Right ventricle myocardium superior (tissue), 1 donor: Measurements from ENCODE around the gene DNAH1. TPM values are rescaled to one million over a fixed set of nuclear protein-coding genes. Genes with fewer than 3 reads are reported as not detected.

Experiments
- ATAC-seq: fragments of 200-7000 bp; cut with Tn5 transposase; one replicate; pipeline ENCODE4 v1.9.1; 2020; ENCODE audit warnings: mild to moderate bottlenecking; ENCODE audit not compliant: poor library complexity
- DNase-seq: peaks from one replicate; pipeline ENCODE4 v3.0.0-alpha.2; 2020
- intact Hi-C: fragments of 100-400 bp; cut with DNase I; formaldehyde crosslinking; loops from one replicate; pipeline ENCODE4 v1.11.2; 2022
- total RNA-seq: library from RNA; stranded (reverse); fragmentation: NEBNext Ultra II Directional; extraction: Animal tissue kit (Norgen Biotek cat#: 25700); gene quantifications from one replicate; pipeline ENCODE4 v1.2.1, GENCODE V29; 2021
- donor health status: DM: no; HTN: yes; CAD: no; lungs with severe emphysema.

Gene DNAH1
- total RNA-seq, 1 donor from 2014 or later, result 1.9 TPM

DNA sequence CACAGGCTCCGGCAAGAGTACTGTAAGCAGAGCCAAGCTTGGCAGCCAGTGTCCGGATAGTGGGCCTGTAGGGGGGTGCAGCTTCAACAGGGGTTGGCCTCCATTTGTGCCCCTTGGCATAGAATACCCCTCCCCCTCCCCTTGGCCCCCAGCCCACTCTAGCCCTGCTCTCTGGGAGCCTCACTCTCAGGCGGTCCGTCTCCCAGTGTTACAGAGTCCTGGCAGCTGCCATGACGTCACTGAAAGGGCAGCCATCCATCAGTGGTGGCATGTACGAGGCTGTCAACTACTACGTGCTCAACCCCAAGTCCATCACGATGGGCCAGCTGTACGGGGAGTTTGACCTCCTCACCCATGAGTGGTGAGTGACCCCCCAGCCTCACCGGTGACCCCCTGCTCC, 50.4 kb downstream of the DNAH1 start:
- intact Hi-C loops, result no loop called here
- DNase-seq (no peak), ATAC-seq (no peak)

DNA sequence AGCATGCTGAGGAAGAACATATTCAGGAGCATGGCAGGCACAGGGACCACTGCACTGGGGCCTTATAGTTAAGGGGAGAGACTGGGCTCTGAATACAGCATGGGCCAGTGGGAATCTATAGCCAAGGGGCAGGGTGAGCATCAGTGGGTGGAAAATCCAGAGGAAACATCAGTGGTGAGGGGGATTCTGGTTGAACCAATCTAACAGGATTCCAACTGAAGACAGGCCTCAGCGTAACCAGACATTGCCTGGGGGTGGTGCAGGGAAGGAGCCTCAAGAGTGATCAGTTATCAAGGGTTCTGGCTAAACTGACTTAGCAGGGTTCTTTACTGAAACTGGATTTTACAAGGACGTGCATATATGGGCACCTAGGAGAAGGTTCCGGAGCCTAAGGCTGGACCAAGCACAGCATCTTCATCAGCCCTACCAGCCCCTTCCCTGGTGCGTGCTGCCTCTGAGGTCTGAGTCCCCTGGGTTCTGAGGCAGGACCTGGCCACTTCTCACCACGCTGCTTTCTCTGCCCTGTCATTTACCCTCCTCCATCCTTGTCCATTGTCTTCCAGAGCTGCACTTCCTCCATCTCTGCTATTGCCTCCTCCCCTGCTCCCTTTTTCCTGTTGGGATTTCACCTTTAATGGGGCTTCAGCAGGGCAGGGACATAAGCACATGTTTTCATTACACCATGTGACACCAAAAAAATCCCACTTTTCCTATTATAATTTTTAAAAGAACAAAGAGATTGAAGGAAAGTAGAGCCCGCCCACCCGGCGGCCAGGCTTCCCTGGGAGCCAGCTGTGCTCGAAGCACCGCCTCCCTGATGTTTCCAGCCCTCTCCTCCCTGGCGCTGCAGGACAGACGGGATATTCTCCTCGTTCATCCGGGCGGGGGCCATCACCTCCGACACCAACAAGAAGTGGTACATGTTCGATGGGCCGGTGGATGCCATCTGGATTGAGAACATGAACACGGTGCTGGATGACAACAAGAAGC, 52.1 kb downstream of the DNAH1 start:
- intact Hi-C loops, result no loop called here
- DNase-seq (no peak), ATAC-seq (no peak)

GRCh38 chr3:52370531-52370930, 54.4 kb downstream of the DNAH1 start:
- ATAC-seq, result no peak
- DNase-seq, result no peak
- intact Hi-C loops, result no loop called here

DNA sequence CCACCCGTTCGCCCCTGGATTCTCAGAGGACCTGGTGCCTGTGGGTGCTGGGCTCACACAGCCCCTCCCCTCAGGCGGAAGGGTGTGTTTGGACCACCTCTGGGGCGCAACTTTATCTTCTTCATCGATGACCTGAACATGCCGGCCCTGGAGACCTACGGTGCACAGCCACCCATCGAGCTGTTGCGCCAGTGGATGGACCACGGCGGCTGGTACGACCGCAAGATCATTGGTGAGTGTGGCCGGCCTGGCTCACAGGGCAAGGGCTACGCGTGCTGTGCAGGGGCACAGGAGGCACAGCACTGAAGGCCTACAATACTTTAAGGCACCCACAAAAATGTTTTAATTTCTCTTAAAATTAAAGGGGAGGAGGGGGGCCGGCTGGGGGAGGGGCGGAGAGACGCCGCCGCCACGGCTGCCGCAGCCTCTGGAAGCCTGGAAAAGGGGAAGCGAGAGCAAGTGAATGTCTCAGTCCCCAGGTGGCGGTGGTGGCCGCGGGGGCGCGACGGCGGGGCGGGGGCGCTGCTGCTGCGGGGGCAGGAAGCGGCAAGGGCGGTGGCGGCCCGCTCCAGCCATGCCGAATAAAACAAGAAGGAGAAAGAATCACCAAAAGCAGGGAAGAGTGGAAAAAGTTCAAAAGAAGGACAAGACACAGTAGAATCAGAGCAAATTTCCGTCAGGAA, 56.8 kb downstream of the DNAH1 start:
- intact Hi-C loops, result no loop called here
- DNase-seq (peak; percentile 61), ATAC-seq (peak; percentile 48)

GRCh38 chr3:52373676-52374075, 57.6 kb downstream of the DNAH1 start:
- DNase-seq, result no peak
- no peak for ATAC-seq
- intact Hi-C loops, result no loop called here

DNA sequence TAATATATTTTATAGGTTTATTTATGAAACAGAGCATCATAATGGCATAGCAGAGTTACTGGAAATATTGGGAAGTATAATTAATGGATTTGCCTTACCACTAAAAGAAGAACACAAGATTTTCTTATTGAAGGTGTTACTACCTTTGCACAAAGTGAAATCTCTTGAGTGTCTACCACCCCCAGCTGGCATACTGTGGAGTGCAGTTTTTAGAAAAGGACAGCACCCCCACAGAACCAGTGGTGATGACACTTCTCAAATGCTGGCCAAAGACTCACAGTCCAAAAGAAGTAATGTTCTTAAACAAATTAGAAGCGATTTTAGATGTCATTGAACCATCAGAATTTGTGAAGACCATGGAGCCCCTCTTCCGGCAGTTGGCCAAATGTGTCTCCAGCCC, 58.1 kb downstream of the DNAH1 start:
- DNase-seq (no peak), ATAC-seq (no peak)
- intact Hi-C loops, result no loop called here

DNA sequence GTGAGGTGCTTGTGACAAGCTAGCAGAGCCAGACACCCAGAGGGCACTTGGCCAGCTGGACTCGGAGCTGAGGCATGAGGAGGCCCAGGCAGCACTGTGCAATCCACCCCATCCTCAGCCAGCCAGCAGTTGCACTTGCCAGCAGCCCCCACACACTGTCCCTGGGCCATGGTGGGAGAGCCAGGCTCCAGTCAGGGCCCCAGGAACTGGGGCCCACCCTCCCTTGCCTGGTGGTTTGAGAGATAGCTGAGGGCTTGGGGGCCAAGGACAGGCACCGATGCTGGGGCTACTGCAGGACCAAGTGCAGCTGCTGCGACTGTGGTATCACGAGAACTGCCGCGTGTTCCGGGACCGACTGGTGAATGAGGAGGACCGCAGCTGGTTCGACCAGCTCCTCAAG, 63.5 kb downstream of the DNAH1 start:
- intact Hi-C loops, result no loop called here
- ATAC-seq (peak; percentile 26), DNase-seq (no peak)

DNA sequence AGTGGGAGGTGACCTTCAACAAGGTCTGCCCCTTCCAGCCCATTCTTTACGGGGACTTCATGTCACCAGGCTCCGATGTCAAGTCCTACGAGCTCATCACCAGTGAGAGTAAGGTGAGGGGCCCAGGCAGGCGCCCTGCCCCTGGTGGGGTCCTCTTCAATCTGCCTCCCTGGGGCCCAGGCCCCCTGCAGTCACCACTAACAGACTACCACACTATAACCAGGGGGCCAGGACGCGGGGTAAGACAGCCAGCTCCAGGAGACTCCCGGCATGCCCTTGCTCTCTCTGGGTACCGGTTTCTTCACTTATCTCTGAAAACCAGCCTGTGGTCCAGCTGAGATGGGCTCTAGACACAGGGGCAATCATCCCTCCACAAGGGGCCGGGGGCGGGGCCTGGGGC, 63.9 kb downstream of the DNAH1 start:
- ATAC-seq, result no peak
- intact Hi-C loops, result no loop called here
- DNase-seq, result no peak

- intact Hi-C loops, result no loop called here
- DNase-seq (no peak), ATAC-seq (no peak)
Observed at GRCh38 chr3:52381623-52382022, 65.5 kb downstream of the DNAH1 start.

- ATAC-seq (no peak), DNase-seq (no peak)
- intact Hi-C loops, result no loop called here
Observed at GRCh38 chr3:52383446-52383845, 67.3 kb downstream of the DNAH1 start.

GRCh38 chr3:52384019-52384761, 68.1 kb downstream of the DNAH1 start:
- DNase-seq, result no peak
- ATAC-seq, result no peak
- intact Hi-C loops, result no loop called here

DNA sequence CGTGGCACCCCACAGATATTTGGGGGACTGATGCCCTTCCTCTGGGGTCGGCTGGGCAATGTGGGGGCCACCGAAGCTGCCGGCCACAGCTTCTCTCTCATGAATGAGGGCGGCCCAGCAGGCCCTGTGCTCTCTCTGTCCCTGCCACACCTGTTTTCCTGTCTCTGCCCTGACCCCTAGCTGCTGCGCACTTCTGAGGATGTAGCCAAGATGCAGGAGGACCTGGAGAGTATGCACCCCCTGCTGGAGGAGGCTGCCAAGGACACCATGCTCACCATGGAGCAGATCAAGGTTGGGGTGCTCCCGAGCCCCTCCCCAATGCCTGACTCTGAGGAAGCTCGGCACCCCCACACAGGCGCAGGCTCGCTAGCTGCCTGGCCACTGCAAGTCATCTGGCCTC, 69.0 kb downstream of the DNAH1 start:
- intact Hi-C loops, result no loop called here
- ATAC-seq (no peak), DNase-seq (no peak)

- ATAC-seq (no peak), DNase-seq (no peak)
- intact Hi-C loops, result no loop called here
Observed at GRCh38 chr3:52387481-52387880, 71.4 kb downstream of the DNAH1 start.

GRCh38 chr3:52388348-52388821, 72.3 kb downstream of the DNAH1 start:
- no peak for ATAC-seq
- intact Hi-C loops, result no loop called here
- DNase-seq, result no peak

DNA sequence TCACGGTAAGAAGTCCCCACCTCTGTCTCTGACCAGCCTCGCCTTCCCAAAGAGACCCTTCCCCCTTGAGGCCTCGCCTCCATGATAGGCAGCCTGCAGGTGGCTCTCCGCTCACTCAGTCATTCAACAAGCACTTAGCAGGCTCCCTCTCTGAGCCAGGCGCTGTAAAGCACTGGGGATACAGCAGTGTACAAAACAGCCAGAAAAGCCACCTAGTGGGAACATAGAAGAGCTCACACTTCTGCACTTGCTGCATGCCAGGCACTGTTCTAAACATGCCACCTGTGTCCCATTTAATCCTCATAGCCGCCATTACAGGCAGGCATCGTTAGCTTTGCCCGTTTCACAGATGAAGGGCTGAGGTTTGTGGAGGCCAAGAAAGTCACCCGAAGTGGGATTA, 72.8 kb downstream of the DNAH1 start:
- ATAC-seq (no peak), DNase-seq (no peak)
- intact Hi-C loops, result no loop called here

GRCh38 chr3:52391096-52391495, 75.0 kb downstream of the DNAH1 start:
- ATAC-seq (no peak), DNase-seq (no peak)
- intact Hi-C loops, result no loop called here

DNA sequence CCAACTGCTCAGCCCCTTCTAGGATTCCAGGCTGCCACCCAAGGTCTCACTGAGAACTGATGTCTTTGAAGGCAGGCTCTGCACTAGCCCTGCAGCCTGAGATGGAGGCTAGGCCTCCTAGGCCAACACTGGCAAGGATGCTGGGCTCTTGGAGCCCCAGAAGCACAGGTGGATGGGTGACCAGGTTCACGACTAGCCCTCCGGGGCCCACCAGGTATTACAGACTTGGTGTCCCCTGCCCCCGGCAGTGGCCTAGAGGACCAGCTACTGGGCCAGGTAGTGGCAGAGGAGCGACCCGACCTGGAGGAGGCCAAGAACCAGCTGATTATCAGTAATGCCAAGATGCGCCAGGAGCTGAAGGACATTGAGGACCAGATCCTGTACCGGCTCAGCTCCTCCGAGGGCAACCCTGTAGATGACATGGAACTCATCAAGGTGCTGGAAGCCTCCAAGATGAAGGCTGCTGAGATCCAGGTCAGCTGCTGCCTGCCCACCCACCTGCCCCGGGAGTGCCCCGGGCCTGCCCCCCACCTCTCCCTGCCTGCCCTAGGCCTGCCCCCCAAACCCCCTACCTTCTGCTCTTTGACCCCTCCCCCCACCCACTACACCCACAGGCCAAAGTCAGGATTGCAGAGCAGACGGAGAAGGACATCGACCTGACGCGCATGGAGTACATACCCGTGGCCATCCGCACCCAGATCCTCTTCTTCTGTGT, 76.3 kb downstream of the DNAH1 start:
- intact Hi-C loops, result no loop called here
- peak; percentile 37 for DNase-seq
- no peak for ATAC-seq

DNA sequence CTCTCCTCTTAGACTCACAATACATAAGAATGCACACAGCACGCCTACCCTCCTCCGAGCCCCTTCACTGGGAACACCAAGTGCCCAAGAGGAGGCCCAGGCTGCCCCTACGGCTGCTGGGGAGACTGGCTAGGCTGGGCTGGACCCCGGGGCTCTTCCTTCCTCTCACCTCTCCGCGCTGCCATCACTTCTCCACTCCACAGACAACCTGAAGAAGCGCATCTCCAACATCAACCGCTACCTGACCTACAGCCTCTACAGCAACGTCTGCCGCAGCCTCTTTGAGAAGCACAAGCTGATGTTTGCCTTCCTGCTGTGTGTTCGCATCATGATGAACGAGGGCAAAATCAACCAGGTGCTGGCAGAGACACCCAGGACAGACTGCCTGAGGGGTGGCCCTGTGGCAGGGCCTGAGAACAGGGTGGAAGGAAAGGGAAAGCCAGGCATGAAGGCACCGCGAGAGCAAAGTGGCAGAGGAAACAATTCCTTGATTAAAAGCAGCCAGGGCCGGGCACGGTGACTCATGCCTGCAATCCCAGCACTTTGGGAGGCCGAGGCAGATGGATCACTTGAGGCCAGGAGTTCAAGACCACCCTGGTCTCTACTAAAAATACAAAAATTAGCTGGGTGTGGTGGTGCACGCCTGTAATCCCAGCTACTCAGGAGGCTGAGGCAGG, 77.2 kb downstream of the DNAH1 start:
- intact Hi-C loops, result no loop called here
- ATAC-seq (no peak), DNase-seq (no peak)
